Body of pancreas (tissue), 2 donors: Measurements from ENCODE around the gene KIAA2012. TPM values are rescaled to one million over a fixed set of nuclear protein-coding genes. Genes with fewer than 3 reads are reported as not detected.

ENCODE experiments used
- small RNA-seq: library from RNA; depleted of rRNA; stranded (forward); fragments of <200 nt; gene quantifications from one replicate; pipeline ENCODE3, GENCODE V24; 2016
- total RNA-seq, 2 donors: library from RNA; depleted of rRNA; stranded (reverse); fragments of >200 nt; gene quantifications; one replicate each; pipeline ENCODE4 v1.1.0, GENCODE V29; 2016

KIAA2012 gene
- total RNA-seq, 2 donors from 2014 or later = not detected

Small RNAs within 50 kb of the gene (small RNA-seq; reads per million reads assigned to genes)
- gene AC079354.2 = not detected

Other genes with a start within 250 kb of the KIAA2012 start
- 1 to 10 TPM in 1 of 2 donors, under 1 TPM in 1; 0.66 to 2.9 TPM for gene FZD7, start 39.4 kb upstream of the KIAA2012 start, total RNA-seq
- 10 to 100 TPM in 1 of 2 donors, 1 to 10 TPM in 1; 5.6 to 43.8 TPM for gene SUMO1, start 165.3 kb downstream of the KIAA2012 start, total RNA-seq
- gene NOP58, start 192.5 kb downstream of the KIAA2012 start, total RNA-seq = 10 to 100 TPM; 70.2 to 93.4 TPM